ENCODE results near the gene ZNF284. TPM values are rescaled to one million over a fixed set of nuclear protein-coding genes. Genes with fewer than 3 reads are reported as not detected.

The ZNF284 gene
- total RNA-seq, result 1 to 10 TPM; 3.9 to 4.1 TPM

DNA sequence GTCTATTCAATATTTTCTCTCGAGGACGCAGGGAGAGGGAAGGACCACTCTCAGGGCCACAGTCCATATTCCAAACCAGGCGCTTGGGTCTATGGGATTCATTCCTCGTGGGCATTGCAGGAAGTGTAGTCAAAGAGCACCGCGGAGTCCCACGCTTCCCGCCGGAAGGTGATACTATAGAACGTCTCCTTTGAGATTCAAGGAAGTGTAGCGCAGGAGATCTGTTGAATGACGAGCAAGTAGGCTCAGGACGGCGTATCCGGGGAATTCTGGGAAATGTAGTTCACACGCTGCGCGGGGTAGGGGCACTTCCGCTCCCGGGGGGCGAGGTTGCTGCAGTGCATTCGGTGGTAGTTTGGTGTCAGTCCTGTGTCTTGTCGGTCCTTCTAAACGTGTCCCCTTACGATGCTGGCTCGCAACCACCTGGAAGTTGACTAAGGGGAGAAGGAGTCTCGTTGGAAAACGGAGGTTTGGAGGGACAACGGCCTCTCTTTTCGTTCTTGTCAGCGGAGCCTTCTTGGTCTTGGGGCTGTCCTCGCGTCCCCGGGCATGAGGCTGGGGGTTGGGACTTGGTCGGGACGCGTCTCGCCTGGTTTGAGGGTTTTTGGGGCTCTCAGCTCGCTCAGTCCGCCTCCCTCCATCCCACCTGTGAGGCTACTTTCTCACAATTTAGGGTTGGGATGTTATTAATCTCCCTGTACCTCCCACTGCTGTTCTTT is at the start of gene ZNF284:
ZNF284 (plus strand) TSS at position 336 of the 719 bp plus-strand sequence. CDS start 4,231 bp downstream, outside the sequence.
- peak; percentile 96 for ATAC-seq (ENCODE audit: low read depth)
- POLR2A ChIA-PET, result interaction anchor here (1.5 to 1.6 kb wide), 2 partner anchors 22 to 137 kb away, joined by 3 to 7 read pairs; partner anchors contain the start of genes ZNF224 and ZNF45
- peaks cover 23% of the 10 kb centered on the region for H3K36me3 Mint-ChIP-seq

DNA sequence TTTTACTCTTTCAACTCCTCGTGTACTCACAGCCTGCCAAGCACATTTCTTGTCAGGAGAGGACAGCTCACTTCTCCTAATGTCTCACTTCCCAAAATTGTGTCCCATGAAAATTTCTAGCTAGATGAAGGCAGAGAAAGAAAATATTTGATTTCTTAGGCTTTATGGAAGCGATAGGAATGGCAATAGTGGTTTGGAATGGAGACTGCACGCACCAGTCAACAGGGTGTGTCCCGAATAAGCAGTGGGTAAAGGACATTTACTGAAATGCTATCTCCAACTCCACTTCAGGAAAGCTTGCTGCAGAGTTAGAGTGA is 47.1 kb upstream of the ZNF284 start:
- Mint-ChIP-seq H3K4me3 (peak overlapping the region; percentile 96), H3K9me3 (peaks cover 24% of the 10 kb centered on the region), H3K36me3 (peaks cover 41% of the 10 kb centered on the region), H3K27me3 (peaks cover 7% of the 10 kb centered on the region), H3K4me1 (peaks cover 12% of the 10 kb centered on the region), H3K27ac (peak overlapping the region; percentile 93)
- no peak for DNase-seq
- no peak for ATAC-seq (ENCODE audit: low read depth)
- POLR2A ChIA-PET, result interaction anchor here (1.0 to 1.5 kb wide), 4 partner anchors 49 to 183 kb away, joined by 3 read pairs; partner anchors contain the start of genes ZNF224 and ZNF45

More for the DNA sequence above, at the start of gene ZNF284:
- Mint-ChIP-seq H3K27me3 (no peaks in the 10 kb centered on the region), H3K9me3 (peaks cover 32% of the 10 kb centered on the region), H3K4me1 (peaks cover 16% of the 10 kb centered on the region), H3K4me3 (peak within 1 kb of the TSS; percentile 81), H3K27ac (peak within 1 kb of the TSS; percentile 57)
- DNase-seq, result peak; percentile 76

DNA sequence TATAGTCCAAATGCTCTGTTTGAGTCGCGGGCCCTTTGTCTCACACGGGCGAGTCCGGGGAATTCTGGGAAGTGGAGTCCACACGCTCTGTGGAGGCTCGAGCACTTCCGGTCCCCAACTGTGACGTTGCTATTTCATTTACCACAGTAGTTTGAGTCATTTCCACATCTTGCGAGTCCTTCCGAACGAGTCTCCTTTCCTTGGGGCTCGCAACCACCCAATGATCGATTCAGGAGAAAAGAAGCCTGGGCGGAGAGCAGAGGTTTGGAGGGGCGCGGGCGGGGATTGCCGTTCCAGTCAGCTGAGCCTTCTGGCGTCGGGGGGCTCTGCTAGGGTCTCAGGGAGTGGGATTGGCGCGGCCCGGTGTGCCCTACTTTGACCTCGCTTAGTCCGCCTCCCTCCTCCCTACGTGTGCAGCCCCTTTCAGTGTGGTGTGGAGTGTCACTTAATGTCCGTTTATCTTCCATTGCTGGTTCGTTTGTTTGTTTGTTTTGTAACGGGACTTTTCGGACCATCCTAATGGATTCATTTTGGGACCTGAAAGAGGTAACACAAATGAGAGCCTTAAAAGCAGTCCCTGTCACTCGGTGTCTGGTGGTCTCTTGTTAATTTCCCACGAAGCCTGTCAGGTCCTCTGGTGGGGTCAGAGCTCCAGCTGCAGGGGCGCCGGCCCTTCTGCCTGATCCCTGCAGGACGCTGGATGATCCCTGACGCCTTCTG is 46.6 kb upstream of the ZNF284 start, which contains the start of gene ZNF222:
ZNF222 (plus strand) TSS at position 163 of the 720 bp plus-strand sequence; CDS start at position 221, 58 bp downstream.
- peaks cover 7% of the 10 kb centered on the region for H3K27me3 Mint-ChIP-seq
- H3K4me3 Mint-ChIP-seq, result peak within 1 kb of the TSS; percentile 96
- peak; percentile 98 for ATAC-seq (ENCODE audit: low read depth)
- H3K27ac Mint-ChIP-seq, result peak within 1 kb of the TSS; percentile 93
- peaks cover 45% of the 10 kb centered on the region for H3K36me3 Mint-ChIP-seq
- DNase-seq, result peak; percentile 71
- POLR2A ChIA-PET, result interaction anchor here (1.0 to 1.5 kb wide), 4 partner anchors 48 to 182 kb away, joined by 3 read pairs; partner anchors contain the start of genes ZNF224 and ZNF45
- H3K4me1 Mint-ChIP-seq, result peaks cover 12% of the 10 kb centered on the region
- H3K9me3 Mint-ChIP-seq, result peaks cover 19% of the 10 kb centered on the region

DNA sequence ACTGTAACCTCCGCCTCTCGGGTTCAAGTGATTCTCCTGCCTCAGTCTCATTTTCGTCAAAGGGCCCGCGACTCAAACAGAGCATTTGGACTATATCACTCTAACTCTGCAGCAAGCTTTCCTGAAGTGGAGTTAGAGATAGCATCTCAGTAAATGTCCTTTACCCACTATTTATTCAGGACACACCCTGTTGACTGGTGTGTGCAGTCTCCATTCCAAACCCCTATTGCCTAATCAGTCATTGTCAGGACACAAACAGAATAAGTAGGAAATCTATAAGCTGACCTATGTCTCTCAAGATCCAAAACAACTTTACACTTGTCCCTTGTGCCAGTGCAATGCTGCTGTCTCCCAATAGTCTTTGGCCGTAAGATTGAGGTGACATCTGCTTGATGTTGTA is 45.3 kb upstream of the ZNF284 start:
- peaks cover 12% of the 10 kb centered on the region for H3K4me1 Mint-ChIP-seq
- POLR2A ChIA-PET, result no interaction called here
- peaks cover 19% of the 10 kb centered on the region for H3K9me3 Mint-ChIP-seq
- H3K36me3 Mint-ChIP-seq, result peaks cover 56% of the 10 kb centered on the region
- H3K27ac Mint-ChIP-seq, result no peak overlapping the region
- ATAC-seq (ENCODE audit: low read depth) (no peak), DNase-seq (no peak)
- no peak overlapping the region for H3K4me3 Mint-ChIP-seq
- peaks cover 5% of the 10 kb centered on the region for H3K27me3 Mint-ChIP-seq

DNA sequence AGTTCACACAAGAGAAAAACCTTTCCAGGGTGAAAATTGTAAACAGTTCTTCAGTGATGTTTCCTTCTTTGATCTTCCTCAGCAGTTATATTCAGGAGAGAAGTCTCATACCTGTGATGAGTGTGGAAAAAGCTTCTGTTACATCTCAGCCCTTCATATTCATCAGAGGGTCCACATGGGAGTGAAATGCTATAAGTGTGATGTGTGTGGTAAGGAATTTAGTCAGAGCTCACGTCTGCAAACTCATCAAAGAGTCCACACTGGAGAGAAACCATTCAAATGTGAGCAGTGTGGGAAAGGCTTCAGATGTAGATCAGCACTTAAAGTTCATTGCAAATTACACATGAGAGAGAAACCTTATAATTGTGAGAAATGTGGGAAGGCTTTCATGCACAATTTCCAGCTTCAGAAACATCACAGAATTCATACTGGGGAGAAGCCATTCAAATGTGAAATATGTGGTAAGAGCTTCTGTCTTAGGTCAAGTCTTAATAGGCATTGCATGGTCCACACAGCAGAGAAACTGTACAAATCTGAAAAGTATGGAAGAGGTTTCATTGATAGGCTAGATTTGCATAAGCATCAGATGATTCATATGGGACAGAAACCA is 39.9 kb upstream of the ZNF284 start:
- Mint-ChIP-seq H3K4me1 (no peaks in the 10 kb centered on the region), H3K36me3 (peaks cover 54% of the 10 kb centered on the region), H3K9me3 (peaks cover 40% of the 10 kb centered on the region), H3K27ac (no peak overlapping the region), H3K4me3 (no peak overlapping the region), H3K27me3 (no peaks in the 10 kb centered on the region)
- POLR2A ChIA-PET, result no interaction called here
- DNase-seq (no peak), ATAC-seq (ENCODE audit: low read depth) (no peak)

- no peak for ATAC-seq (ENCODE audit: low read depth)
- Mint-ChIP-seq H3K4me3 (no peak overlapping the region), H3K4me1 (no peaks in the 10 kb centered on the region), H3K36me3 (no peaks in the 10 kb centered on the region), H3K9me3 (peaks cover 20% of the 10 kb centered on the region), H3K27me3 (peaks cover 2% of the 10 kb centered on the region), H3K27ac (no peak overlapping the region)
- DNase-seq, result no peak
- POLR2A ChIA-PET, result no interaction called here
These were observed 29.8 kb upstream of the ZNF284 start for GRCh38 chr19:44042147-44042546.

GRCh38 chr19:44050740-44051649 is 21.0 kb upstream of the ZNF284 start:
- POLR2A ChIA-PET, result no interaction called here
- Mint-ChIP-seq H3K27ac (peak overlapping the region; percentile 16), H3K27me3 (peaks cover 2% of the 10 kb centered on the region), H3K4me1 (peaks cover 21% of the 10 kb centered on the region), H3K9me3 (peaks cover 27% of the 10 kb centered on the region), H3K4me3 (peak overlapping the region; percentile 86), H3K36me3 (peaks cover 30% of the 10 kb centered on the region)
- no peak for ATAC-seq (ENCODE audit: low read depth)
- peak; percentile 39 for DNase-seq

DNA sequence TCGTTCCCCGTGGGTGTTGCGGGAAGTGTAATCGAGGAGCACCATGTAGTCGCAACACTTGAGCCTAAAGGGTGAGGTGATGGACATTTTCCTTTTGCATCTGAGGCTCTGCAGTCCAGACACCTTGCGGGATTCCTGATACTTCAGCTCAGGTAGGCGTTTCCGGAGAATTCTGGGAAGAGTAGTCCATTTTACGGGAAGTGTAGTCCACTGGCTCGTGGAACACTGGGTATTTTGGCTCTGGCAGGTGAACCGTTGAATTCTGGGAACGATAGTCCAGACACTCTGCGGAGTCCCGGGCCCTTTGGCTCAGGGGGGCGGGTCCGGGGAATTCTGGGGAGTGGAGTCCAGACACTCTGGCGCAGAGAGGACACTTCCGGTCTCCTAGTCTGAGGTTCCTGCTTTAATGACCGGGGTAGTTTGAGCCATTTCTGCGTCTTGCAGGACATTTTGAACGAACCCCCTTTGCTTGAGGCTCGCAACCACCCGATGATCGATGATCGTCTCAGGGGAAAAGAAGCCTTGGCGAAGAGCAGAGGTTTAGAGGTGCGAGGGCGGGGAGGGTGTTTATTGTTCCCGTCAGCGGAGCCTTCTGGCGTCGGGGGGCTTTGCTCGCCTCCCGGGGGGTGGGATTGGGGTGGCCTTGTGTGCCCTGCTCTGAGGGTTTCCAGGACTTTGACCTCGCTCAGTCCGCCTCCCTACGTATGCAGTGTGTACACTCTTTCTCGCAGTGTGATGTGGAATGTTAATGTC is 20.1 kb upstream of the ZNF284 start, which contains the start of gene ZNF223:
ZNF223 (plus strand) TSS at position 387 of the 753 bp plus-strand sequence. CDS start 3,141 bp downstream, outside the sequence.
- H3K4me3 Mint-ChIP-seq, result peak within 1 kb of the TSS; percentile 86
- H3K27ac Mint-ChIP-seq, result peak within 1 kb of the TSS; percentile 73
- peaks cover 28% of the 10 kb centered on the region for H3K9me3 Mint-ChIP-seq
- ATAC-seq (ENCODE audit: low read depth), result peak; percentile 47
- peak; percentile 55 for DNase-seq
- peaks cover 32% of the 10 kb centered on the region for H3K36me3 Mint-ChIP-seq
- H3K4me1 Mint-ChIP-seq, result peaks cover 21% of the 10 kb centered on the region
- POLR2A ChIA-PET, result no interaction called here
- H3K27me3 Mint-ChIP-seq, result peaks cover 2% of the 10 kb centered on the region

DNA sequence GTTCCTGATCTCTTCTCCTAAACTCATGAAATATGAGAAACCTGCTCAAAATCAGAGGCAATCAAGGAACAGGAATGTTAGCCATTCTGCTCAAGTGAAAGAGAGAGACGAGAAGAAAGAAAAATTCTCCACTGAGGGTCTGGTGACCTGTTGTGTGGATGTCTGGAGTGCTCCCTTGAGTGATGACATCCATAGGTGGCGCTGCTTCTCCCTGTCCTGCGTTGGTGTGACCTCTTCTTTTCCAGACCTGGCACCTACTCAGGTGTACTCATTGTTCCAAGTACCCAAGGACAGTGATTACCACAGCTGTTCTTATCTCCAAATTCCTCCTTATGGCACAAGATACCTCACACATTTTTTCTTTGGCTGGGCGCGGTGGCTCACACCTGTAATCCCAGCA is 16.1 kb upstream of the ZNF284 start:
- POLR2A ChIA-PET, result no interaction called here
- Mint-ChIP-seq H3K27ac (no peak overlapping the region), H3K4me3 (no peak overlapping the region), H3K27me3 (no peaks in the 10 kb centered on the region), H3K4me1 (peaks cover 17% of the 10 kb centered on the region), H3K9me3 (peaks cover 33% of the 10 kb centered on the region), H3K36me3 (peaks cover 45% of the 10 kb centered on the region)
- DNase-seq (no peak), ATAC-seq (ENCODE audit: low read depth) (no peak)

- peaks cover 48% of the 10 kb centered on the region for H3K36me3 Mint-ChIP-seq
- H3K4me1 Mint-ChIP-seq, result no peaks in the 10 kb centered on the region
- ATAC-seq (ENCODE audit: low read depth) (no peak), DNase-seq (no peak)
- H3K27ac Mint-ChIP-seq, result no peak overlapping the region
- H3K9me3 Mint-ChIP-seq, result peaks cover 26% of the 10 kb centered on the region
- H3K27me3 Mint-ChIP-seq, result no peaks in the 10 kb centered on the region
- POLR2A ChIA-PET, result no interaction called here
- no peak overlapping the region for H3K4me3 Mint-ChIP-seq
These were observed 12.7 kb upstream of the ZNF284 start for GRCh38 chr19:44059229-44059628.

GRCh38 chr19:44061038-44061437 is 10.9 kb upstream of the ZNF284 start:
- Mint-ChIP-seq H3K4me3 (no peak overlapping the region), H3K36me3 (peaks cover 40% of the 10 kb centered on the region), H3K4me1 (no peaks in the 10 kb centered on the region), H3K9me3 (peaks cover 21% of the 10 kb centered on the region), H3K27me3 (no peaks in the 10 kb centered on the region), H3K27ac (no peak overlapping the region)
- ATAC-seq (ENCODE audit: low read depth) (no peak), DNase-seq (no peak)
- POLR2A ChIA-PET, result no interaction called here

DNA sequence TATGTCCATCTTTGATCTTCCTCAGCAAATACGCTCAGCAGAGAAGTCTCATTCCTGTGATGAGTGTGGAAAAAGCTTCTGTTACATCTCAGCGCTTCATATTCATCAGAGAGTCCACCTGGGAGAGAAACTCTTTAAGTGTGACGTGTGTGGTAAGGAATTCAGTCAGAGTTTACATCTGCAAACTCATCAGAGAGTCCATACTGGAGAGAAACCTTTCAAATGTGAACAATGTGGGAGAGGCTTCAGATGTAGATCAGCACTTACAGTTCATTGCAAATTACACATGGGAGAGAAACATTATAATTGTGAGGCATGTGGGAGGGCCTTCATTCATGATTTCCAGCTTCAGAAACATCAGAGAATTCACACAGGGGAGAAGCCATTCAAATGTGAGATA is 5.7 kb upstream of the ZNF284 start:
- no peaks in the 10 kb centered on the region for H3K27me3 Mint-ChIP-seq
- DNase-seq, result no peak
- H3K9me3 Mint-ChIP-seq, result peaks cover 38% of the 10 kb centered on the region
- no peak for ATAC-seq (ENCODE audit: low read depth)
- H3K27ac Mint-ChIP-seq, result no peak overlapping the region
- peaks cover 4% of the 10 kb centered on the region for H3K4me1 Mint-ChIP-seq
- H3K4me3 Mint-ChIP-seq, result no peak overlapping the region
- peaks cover 33% of the 10 kb centered on the region for H3K36me3 Mint-ChIP-seq
- POLR2A ChIA-PET, result no interaction called here

All from activated naive CD8-positive, alpha-beta T cell treated with anti-CD3 and anti-CD28 coated beads, Interleukin-2, amount 10 ng/mL, durations not matched to agents 7 days and 5 days (primary cell).